ENCODE measurements around the gene ZNF341.
A peak's percentile ranks its signal among the peaks of the same experiment; 100 is the strongest.
"Not testable (repeated sequence)": the region's sequence is repeated elsewhere in the genome, so short reads cannot be mapped to it uniquely, and the experiment has no call there.

The ZNF341 gene

DNA sequence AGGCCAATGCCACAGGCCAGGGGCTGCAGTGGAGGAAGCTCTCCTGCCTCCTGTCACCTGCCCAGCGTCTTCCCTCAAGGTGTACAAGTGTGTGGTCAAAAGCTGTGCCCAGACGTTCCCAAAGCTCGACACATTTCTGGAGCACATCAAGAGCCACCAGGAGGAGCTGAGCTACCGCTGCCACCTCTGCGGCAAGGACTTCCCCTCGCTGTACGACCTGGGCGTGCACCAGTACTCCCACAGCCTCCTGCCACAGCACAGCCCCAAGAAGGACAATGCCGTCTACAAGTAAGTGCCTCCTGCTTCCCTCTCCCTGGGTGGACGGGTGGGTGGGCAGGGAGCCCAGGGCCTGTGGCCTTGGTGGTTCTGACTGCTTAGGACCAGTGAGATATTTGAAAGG, 38.2 kb downstream of the ZNF341 start:
- no peak for DNase-seq (ENCODE audit: low read depth)

DNA sequence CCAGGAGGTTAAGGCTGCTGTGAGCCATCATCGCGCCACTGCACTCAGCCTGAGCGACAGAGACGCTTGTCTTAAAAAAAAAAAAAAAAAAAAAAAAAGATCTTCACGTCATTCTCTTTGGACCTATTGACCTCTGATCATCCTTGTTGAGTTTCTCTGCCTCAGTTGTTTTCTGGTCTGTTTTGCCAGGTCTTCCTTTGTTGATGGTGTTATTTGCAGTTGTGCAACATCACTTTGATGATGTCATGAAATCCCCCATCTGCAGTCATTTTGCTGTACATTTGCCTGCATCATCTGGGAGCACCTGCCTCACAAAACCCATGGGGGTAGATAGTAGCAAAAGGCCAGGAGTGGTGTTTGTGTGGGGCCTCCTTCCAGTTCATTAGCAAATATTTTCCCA, 40.1 kb downstream of the ZNF341 start:
- DNase-seq (ENCODE audit: low read depth): no peak

DNA sequence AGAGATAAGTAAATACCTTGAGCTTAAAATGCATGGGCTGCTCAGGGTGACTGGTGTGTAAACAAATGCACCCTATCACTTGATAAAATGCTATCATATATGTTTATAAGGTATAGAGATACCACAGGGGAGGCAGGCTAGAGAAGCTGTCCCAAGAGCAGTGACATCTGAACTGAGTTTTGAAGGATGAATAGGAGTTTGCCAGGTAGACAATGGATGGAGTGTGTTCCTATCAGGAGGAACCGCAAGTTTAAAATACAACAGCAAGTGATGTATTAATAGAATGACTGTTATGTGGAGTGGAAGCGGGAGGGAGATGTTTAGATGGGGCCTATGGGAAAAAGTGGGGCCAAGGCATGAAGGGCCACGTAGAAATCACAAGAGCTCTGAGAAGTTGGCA, 40.6 kb downstream of the ZNF341 start:
- DNase-seq (ENCODE audit: low read depth): no peak

DNA sequence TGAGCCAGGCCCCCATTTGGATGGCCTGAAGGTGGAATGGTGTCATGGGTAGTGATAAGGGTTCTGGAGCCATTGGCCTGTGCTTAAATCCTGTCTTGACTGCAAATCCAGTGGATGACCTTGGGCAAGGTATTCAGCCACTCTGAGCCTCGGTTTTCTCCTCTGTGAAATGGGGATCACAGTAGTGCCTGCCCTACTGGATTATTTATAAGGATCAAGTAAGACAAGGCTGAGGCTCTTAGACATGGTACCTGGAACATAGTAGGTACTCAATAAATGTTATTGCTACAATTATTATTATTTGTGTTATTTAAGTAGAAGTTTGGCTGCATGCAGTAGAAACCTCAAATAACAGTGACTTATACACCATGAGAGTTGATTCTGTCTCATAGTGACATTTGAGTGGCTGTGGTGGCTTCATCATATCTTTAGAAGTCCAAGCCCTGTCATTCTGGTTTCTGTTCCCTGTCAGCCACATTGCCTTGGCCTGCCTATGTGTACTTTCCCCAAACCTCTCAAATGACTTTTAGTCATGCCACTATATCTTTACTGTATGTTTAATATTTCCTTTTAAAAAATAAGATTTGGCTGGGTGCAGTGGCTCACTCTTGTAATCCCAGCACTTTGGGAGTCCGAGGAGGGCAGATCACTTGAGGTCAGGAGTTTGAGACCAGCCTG, 41.8 kb downstream of the ZNF341 start:
- DNase-seq (ENCODE audit: low read depth): no peak

DNA sequence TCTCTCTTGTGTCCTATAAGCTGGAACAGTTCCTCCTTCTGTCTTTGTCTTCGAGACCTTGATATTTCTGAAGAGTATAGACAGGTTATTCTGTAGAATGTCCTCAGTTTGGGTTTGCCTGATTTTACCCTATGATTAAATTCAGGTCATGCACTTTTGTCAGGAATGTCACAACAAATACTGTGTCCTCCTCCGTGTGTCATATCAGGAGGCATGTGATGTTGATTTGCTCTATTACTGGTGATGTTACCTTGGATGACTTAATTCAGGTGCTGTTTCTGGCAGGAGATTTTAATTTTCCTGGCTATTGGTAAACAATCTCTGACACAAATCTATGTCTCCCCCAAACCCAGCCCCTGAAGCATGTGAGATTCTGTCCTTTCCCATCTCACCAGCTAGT, 46.0 kb downstream of the ZNF341 start:
- no peak for DNase-seq (ENCODE audit: low read depth)

DNA sequence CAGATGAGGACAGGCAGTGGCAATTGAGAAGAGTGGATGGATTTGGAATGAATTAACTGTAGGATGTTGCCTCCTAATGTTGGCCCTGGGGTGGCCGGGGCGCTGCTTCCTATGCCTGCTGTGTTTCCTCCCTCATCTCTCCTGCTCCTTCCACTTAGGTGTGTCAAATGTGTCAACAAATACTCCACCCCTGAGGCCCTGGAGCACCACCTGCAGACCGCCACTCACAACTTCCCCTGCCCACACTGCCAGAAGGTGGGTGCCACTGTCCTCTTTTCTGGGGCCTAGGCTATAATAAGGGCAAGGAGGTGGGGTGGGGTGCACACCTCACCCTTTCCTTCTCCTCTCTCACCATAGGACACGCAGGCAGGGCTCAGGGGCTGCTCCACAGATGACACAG, 49.3 kb downstream of the ZNF341 start:
- no peak for DNase-seq (ENCODE audit: low read depth)

DNA sequence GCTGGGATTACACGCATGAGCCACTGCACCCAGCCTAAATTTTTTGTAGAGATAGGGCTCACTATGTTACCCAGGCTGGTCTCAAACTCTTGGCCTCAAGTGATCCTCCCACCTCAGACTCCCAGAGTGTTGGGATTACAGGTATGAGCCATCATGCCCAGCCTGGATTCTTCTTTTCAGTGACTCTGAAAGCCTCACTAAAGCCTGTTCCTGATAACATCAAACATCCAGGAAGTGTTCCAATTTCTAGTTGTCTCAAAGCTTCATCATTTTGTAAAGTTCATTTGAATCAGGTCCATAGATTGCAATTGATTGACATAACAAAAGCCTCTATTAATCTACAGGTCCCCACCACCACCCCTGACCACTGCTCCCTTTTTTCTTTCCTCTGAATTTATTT, 50.1 kb downstream of the ZNF341 start:
- no peak for DNase-seq (ENCODE audit: low read depth)

DNA sequence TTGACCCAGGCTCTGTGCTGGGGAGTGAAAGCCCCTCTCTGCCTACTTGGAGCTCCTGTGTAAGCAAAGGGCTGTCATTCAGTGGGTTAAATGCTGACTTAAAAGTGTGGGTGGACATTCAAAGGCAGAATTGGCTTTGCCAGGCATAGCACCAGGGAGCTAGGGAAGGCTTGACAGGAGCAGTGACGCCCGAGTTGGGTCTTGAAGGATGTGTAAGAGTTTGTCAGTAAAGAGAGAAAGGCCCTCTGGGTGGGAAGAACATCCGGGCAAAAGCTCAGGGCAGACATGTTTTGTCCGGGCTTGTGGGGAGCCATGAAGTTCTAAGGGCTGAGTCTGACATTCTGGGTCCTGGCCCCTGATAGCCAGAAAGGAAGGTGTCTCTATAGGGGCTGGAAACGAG, 51.5 kb downstream of the ZNF341 start:
- DNase-seq (ENCODE audit: low read depth): no peak

DNA sequence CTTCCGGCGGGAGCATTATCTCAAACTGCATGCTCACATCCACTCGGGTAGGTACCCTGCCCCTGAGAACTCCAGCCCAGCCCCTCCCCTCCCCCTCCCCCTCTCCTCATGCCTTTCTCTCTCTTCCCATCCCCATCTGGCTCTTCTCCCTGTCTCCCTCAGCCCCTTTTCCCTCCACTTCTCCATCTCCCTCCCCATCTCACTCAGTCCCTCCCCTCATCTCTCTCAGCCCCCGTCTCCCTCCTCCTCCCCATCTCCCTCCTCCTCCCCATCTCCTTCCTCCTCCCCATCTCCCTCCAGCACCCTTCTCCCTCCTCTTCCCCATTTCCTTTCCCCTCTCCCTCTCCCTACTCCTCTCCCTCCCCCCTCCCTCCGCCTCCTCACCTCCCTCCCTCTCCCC, 52.0 kb downstream of the ZNF341 start:
- DNase-seq (ENCODE audit: low read depth): no peak

DNA sequence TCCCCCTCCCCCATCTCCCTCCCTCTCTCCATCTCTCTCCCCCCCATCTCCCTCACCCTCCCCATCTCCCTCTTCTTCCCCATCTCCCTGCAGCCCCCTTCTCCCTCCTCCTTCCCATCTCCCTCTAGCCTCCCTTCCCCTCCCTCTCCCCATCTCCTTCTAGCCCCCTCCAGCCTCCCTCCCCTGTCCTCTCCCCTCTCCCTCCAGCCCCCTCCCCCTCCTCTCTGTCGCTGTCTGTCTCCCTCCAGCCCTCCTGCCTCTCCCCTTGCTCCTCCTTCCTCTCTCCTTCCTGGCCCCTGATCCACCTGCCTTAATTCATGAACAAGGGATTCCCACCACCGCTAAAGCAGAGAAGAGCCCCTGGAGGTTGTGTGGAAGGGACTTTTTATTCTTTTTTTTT, 52.4 kb downstream of the ZNF341 start:
- no peak for DNase-seq (ENCODE audit: low read depth)

DNA sequence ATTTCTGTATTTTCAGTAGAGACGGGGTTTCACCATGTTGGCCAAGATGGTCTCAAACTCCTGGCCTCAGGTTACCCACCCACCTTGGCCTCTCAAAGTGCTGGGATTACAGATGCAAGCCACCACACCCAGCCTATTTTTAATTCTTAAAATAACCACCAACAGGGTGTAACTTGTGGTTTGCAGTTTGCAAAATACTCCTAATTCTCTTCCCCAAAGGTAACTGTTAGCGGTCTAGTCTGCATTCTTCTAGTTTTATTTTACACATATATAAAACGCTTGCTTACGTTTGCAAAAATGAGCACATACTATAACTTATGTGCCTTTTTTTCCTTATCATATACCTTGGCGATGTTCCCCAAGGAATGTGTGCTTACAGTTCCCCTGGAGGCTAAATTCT, 53.7 kb downstream of the ZNF341 start:
- DNase-seq (ENCODE audit: low read depth): no peak

DNA sequence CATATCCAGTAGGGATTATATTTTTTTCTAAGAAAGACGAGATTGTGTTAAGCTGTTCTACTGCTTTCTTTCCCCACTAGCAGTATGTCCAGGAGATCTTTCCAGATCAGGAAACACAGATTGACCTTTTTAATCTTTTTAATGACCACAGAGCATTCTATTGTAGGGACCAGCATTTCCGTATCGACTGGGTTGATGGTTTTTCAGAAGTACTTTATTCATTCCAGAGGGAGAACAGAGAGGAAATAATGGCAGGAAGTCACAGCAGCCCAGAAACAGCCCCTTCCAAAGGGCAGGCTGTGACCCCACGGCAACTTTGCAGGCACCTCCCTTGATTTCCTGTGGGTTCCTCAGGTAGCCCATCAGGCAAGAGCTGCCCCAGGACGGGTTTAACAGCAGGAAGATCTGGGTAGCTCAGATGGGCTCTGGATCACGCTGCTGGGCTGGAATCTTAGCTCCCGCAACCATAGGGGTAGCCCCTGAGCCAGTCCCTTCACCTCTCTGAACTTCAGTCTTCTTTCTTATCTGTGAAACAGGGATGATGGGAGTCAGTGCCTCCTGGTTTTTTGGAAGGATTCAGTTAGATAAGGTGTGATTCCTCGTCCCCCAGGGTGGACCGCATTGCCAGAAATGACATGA, 55.6 kb downstream of the ZNF341 start:
- DNase-seq (ENCODE audit: low read depth): no peak

DNA sequence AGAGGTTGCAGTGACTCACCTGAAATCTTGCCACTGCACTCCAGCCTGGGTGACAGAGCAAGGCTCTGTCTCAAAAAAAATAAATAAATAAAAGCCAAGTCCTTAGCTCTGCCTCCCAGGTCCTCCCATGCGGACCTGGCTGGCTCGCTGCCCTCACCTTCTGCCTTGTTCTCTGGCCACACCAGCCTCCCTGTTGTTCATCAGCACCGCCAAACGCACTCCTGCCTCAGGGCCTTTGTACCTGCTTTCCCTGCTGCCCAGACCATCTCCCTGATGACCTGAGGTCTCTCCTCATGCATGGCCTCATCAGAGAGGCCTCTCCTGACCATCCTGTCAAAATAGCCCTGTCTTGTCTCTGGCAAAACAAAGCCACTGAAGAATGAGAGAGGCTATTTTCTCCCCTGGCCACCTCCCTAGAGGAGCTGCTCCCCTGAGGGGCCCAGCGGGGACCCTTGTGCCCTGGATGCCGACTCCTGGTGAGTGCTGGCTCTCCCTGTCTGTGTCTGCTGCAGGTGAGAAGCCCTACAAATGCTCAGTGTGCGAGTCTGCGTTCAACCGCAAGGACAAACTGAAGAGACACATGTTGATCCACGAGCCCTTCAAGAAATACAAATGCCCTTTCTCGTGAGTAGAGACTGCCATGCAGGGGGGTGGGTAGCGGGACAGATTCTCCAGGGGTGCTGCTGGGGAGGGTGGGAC, 56.7 kb downstream of the ZNF341 start:
- no peak for DNase-seq (ENCODE audit: low read depth)

DNA sequence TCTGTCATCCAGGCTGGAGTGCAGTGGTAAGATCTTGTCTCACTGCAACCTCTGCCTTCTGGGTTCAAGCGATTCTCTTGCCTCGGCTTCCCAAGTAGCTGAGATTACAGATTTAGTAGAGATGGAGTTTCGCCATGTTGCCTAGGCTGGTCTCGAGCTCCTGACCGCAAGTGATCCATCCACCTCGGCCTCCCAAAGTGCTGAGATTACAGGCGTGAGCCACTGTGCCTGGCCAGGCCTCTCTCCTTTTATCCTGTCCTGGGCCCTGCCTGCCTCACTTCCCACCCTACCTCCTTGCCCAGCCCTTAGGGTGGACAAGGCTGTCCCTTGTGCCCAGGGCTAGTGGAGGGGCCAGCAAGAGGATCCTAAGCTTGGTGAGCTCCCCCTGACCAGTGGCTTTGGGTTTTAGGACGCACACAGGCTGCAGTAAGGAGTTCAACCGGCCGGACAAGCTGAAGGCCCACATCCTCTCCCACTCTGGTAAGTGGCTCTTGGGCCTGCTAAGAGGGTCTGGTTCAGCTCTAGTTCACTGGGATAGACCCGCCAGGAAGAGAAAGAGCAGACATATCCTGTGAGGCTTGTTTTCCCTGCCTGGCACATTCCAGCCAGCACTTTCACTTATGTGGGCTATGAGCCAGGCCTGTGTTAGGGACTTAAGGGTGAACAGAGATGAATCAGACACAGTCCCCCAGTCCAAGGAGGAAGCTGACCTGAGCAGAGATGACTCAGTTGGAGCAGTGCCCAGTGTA, 57.5 kb downstream of the ZNF341 start:
- peak; percentile 76 for DNase-seq (ENCODE audit: low read depth)

DNA sequence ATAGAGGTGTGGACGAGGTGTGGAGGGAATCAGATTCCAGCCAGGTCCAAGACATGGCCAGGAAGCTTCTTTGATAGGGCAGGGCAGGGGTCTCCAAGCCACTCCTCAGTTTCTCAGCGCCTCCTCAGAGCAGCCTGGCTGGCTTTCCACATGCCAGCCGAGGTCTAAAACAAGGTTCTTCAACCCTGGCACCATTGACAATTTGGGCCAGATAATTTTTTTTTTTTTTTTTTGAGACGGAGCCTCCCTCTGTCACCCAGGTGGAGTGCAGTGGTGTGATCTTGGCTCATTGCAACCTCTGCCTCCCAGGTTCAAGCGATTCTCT, 58.0 kb downstream of the ZNF341 start:
- no peak for DNase-seq (ENCODE audit: low read depth)

DNA sequence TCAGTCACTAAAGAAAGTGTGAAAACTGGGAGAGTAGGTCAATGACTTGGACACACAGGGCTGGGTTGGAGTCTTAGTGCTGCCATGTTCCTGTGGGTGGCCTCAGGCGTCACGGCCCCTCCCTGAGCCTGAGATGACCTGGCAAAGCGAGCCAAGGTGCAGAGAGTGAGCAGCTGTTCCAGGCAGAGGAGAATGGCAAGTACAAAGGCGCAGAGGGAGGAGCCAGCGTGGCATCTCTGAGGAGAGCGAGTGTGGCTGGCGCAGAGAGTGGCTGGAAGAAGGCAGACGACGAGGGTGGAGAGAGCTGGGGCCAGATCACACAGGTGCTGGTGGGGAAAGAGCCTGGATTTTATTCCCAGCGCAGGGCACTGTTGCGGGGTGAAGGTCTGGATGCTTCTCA, 58.8 kb downstream of the ZNF341 start:
- DNase-seq (ENCODE audit: low read depth): no peak

DNA sequence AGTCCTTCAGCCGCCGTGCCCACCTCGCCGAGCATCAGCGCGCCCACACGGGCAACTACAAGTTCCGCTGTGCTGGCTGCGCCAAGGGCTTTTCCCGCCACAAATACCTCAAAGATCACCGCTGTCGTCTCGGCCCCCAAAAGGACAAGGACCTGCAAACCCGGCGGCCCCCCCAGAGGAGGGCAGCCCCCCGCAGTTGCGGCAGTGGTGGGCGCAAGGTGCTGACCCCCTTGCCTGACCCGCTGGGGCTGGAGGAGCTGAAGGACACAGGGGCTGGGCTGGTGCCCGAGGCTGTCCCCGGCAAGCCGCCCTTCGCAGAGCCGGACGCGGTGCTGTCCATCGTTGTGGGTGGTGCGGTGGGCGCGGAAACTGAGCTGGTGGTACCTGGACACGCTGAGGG, 59.2 kb downstream of the ZNF341 start:
- no peak for DNase-seq (ENCODE audit: low read depth)

DNA sequence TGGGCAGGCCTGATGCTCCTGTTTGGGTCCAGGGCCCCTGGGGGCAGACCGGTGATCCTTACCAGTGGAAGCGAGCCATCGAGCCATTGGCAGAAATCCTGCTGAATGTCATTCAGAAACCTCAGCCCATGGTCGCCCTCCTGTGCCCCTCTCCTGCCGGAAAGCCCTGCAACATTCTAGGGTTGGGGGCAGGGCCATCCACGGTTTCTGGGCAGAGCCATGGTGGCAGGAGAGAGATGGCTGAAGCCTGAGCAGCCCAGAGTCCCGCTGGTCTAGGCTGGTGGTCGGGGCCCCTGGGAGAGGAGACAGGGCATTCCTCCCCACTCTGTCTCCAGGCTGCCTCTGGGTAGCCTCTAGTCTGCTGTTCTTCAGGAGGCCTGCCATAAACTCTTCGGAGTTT, 59.7 kb downstream of the ZNF341 start:
- no peak for DNase-seq (ENCODE audit: low read depth)

DNA sequence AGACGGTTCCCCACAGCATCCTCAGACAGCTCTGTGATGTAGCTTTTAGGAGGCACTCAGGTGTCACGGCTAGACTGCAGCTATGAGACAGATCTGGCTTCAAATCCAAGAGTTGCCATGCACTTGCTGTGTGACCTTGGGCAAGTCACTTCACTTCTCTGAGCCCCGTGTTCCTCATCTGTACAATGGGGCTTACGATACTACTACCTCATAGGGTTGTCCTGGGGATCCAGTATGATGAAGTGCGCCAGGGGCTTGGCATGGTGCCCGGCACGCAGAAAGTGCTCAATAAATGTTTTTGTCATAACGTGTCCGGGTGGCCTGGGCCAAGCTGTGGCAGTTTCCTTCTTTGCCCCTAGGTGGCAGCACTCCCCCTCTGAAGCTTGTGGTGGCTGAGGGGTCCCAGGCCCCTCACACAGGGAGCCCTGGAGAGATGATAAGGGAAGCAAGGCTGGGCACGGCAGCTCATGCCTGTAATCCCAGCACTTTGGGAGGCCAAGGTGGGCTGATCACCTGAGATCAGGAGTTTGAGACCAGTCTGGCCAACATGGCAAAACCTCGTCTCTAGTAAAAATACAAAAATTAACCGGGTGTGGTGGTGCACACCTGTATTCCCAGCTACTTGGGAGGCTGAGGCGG, 60.3 kb downstream of the ZNF341 start:
- DNase-seq (ENCODE audit: low read depth): no peak

DNA sequence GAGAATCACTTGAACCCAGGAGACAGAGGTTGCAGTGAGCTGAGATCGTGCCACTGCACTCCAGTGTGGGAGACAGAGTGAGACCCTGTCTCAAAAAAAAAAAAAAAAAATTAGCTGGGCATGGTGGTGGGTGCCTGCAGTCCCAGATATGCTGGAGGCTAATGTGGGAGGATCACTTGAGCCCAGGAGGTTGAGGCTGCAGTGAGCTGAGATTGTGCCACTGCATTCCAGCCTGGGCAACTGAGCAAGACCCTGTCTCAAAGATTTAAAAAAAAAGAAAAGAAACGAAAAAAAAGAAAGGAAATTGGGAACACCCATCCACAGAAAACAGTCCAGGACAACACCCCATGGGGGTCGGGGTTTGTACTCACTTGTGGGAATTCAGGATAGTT, 60.8 kb downstream of the ZNF341 start:
- DNase-seq (ENCODE audit: low read depth): not testable (repeated sequence)

DNA sequence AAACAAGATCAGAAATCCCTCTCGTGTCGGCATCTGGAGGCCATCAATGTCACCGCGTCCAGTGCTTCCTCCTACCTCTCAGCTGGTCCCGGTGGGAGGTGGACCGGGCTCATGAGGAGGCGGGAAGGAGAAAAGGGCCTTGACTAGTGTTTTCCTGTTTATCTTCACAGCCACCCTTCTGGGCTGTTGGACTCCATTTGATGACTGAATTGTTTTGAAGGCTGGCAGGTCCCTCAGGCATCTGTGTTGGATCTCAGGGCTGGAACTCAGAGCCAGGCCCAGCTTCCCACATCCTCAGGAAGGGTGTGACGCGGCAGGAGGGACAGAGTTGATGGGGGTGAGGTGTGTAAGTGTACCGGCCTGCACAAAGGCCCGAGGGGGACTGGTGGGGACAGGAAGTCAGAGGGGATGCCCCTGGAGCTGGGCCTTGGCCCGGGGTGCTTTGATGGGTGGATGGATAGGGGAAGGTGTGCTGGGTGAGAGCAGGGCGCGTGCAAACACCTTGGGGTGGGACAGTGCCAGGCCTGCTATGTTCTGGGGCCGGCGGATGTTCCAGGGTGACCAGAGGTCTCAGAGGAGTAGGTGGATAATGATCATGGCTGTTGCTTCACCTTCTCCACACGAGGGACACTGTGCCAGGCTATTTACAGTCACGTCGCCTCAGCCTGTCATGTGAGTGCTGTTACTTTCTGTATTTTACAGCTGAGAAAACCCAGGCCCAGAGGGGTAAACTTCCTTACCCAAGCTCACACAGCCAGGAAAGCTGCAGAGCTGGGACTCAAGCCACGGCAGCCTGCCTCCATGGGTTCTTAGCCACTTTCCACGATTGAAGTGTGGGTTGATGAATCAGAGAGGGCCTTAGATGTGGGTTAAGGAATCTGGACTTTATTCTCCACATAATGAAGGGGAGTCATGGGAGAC, 61.5 kb downstream of the ZNF341 start:
- no peak for DNase-seq (ENCODE audit: low read depth)

Measured in fibroblast of gingiva (primary cell).